Calu3 (cell line): ENCODE data around the gene SLC10A3. TPM values are rescaled to one million over a fixed set of nuclear protein-coding genes. Genes with fewer than 3 reads are reported as not detected.

Experiments used
- BruUV-seq: library from RNA; stranded (reverse); fragments of 400-500 nt; replicated peaks from 2 replicates; lab custom pipeline; 2021; lab: Mats Ljungman, UMichigan
- CTCF ChIA-PET: fragments of 300-600 bp; sonication (Branson Sonifier 250); formaldehyde crosslinking; loops from one replicate; lab custom pipeline; 2022; ENCODE audit warnings: antibody characterized with exemption; lab: Charles Lee
- DNase-seq: peaks from one replicate; pipeline ENCODE4 v3.0.0; 2022
- H3K27ac Mint-ChIP-seq: one replicate; pipeline ENCODE4 v1.8.0; 2022; ENCODE audit warnings: mixed read lengths; ENCODE audit not compliant: unreplicated experiment
- H3K27me3 Mint-ChIP-seq: one replicate; pipeline ENCODE4 v1.8.0; 2022; ENCODE audit warnings: mixed read lengths; ENCODE audit not compliant: unreplicated experiment
- H3K36me3 Mint-ChIP-seq: one replicate; pipeline ENCODE4 v1.8.0; 2022; ENCODE audit warnings: mild to moderate bottlenecking, moderate library complexity, mixed read lengths; ENCODE audit not compliant: insufficient read depth, unreplicated experiment
- H3K4me1 Mint-ChIP-seq: one replicate; pipeline ENCODE4 v1.8.0; 2022; ENCODE audit warnings: mild to moderate bottlenecking, low read depth, mixed read lengths; ENCODE audit not compliant: unreplicated experiment
- H3K4me3 Mint-ChIP-seq: one replicate; pipeline ENCODE4 v1.8.0; 2022; ENCODE audit warnings: mild to moderate bottlenecking, low read depth, moderate library complexity, mixed read lengths; ENCODE audit not compliant: unreplicated experiment
- H3K9me3 Mint-ChIP-seq: one replicate; pipeline ENCODE4 v1.8.0; 2022; ENCODE audit warnings: low read depth, mixed read lengths; ENCODE audit not compliant: unreplicated experiment
- CTCF ChIP-seq: fragments of 200-600 bp; IDR thresholded peaks from one replicate; pipeline ENCODE4 v1.8.0; 2022; ENCODE audit warnings: antibody characterized with exemption; ENCODE audit not compliant: unreplicated experiment
- intact Hi-C: fragments of 100-400 bp; cut with micrococcal nuclease; formaldehyde crosslinking; loops from one replicate; pipeline ENCODE4 v1.10.0; 2022; ENCODE audit not compliant: unreplicated experiment
- total RNA-seq: library from RNA; stranded (reverse); gene quantifications from 2 replicates; pipeline ENCODE4 v1.2.3, GENCODE V29; 2022

Gene SLC10A3
- total RNA-seq, 1 experiment from 2014 or later, result 21.5 TPM

DNA sequence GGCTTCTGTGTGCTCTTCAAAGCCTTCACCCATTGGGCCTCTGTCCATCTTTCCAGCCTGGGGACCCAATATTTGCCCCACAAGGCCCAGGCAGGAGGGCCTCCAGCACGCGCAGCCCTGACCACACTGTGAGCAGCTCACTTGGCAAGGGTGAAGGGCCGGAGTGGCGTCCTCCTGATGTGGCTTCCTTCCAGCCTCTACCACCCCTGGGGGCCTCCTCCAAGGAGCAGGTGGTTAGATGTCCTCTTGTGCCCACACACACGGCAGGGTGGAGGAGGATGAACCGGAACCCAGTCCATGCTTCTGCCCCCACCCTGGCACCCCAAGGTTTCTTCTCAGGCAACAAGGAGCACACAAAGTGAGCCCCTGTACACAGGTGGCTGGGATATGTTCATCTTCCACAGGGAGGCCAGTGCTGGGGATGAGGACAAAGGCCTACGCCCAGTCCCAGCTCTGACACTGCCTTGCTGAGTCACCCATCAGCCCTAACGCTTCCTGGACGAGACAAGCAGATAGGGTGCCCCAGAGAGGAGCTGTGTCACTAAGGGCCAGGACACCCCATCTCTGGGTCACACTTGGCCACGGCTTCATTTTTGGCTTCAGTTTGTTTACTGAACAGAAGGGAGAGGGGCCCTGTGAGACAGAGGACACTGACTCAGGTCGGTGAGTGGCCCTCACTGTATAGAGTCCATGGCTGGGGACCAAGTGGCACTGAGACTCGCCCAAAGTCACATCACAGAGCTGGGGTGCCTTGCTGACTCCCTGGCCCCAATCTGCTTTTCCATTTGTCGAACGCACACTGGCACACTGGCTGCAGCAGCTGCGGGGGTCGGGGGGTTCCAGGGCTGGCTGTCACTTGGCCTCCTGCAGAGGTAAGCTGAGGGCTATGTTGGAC lies 5.9 kb downstream of the SLC10A3 start:
- H3K27ac Mint-ChIP-seq, result no peak overlapping the region
- H3K4me1 Mint-ChIP-seq, result peaks cover 6% of the 10 kb centered on the region
- BruUV-seq, result no TSS peak
- H3K4me3 Mint-ChIP-seq, result peak overlapping the region; percentile 68
- H3K27me3 Mint-ChIP-seq, result no peaks in the 10 kb centered on the region
- no peak for TF ChIP-seq CTCF
- DNase-seq, result no peak
- peaks cover 52% of the 10 kb centered on the region for H3K36me3 Mint-ChIP-seq
- intact Hi-C loops, result no loop called here
- CTCF ChIA-PET, result no interaction called here
- H3K9me3 Mint-ChIP-seq, result no peaks in the 10 kb centered on the region

DNA sequence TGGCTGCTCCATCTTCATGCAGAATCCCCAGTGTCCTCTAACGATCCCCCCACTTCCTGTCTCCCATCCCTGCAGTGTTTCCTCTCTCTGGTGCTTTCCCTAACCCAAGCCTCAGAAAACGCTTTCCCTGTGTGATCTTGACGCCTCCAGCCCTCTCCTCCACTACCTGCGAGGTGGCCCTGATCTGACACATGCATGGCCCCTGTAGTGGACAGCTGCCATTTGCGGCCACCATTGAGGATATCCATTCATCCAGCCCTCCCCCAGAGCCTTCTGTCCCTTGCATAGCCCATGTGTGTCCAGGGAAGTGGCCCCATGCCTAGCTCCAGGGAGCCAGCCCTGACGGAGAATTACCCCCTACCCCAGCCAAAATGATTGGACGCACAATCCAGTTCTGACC lies 7.1 kb downstream of the SLC10A3 start:
- no peaks in the 10 kb centered on the region for H3K27me3 Mint-ChIP-seq
- H3K4me3 Mint-ChIP-seq, result no peak overlapping the region
- CTCF ChIA-PET, result interaction anchor here (0.6 kb wide), 1 partner anchor 69 kb away, joined by 3 read pairs; no protein-coding TSS in a partner anchor
- no peaks in the 10 kb centered on the region for H3K9me3 Mint-ChIP-seq
- H3K4me1 Mint-ChIP-seq, result no peaks in the 10 kb centered on the region
- H3K36me3 Mint-ChIP-seq, result peaks cover 55% of the 10 kb centered on the region
- intact Hi-C loops, result no loop called here
- H3K27ac Mint-ChIP-seq, result no peak overlapping the region
- no peak for DNase-seq
- BruUV-seq, result no TSS peak
- TF ChIP-seq CTCF, result no peak

- TF ChIP-seq CTCF, result no peak
- no peak for DNase-seq
- H3K27ac Mint-ChIP-seq, result no peak overlapping the region
- intact Hi-C loops, result no loop called here
- no TSS peak for BruUV-seq
- H3K4me3 Mint-ChIP-seq, result no peak overlapping the region
- peaks cover 55% of the 10 kb centered on the region for H3K36me3 Mint-ChIP-seq
- no peaks in the 10 kb centered on the region for H3K9me3 Mint-ChIP-seq
- H3K27me3 Mint-ChIP-seq, result no peaks in the 10 kb centered on the region
- H3K4me1 Mint-ChIP-seq, result no peaks in the 10 kb centered on the region
- CTCF ChIA-PET, result interaction anchor here (0.6 kb wide), 1 partner anchor 68 kb away, joined by 3 read pairs; no protein-coding TSS in a partner anchor
These were observed 7.6 kb downstream of the SLC10A3 start for GRCh38 chrX:154482786-154483185.

GRCh38 chrX:154481911-154482601 lies 8.4 kb downstream of the SLC10A3 start:
- BruUV-seq, result no TSS peak
- no peak for DNase-seq
- H3K27ac Mint-ChIP-seq, result no peak overlapping the region
- CTCF ChIA-PET, result no interaction called here
- no peak for TF ChIP-seq CTCF
- H3K4me3 Mint-ChIP-seq, result no peak overlapping the region
- H3K4me1 Mint-ChIP-seq, result no peaks in the 10 kb centered on the region
- H3K27me3 Mint-ChIP-seq, result no peaks in the 10 kb centered on the region
- H3K9me3 Mint-ChIP-seq, result no peaks in the 10 kb centered on the region
- intact Hi-C loops, result no loop called here
- peaks cover 53% of the 10 kb centered on the region for H3K36me3 Mint-ChIP-seq
